ENCODE data around the gene MRPS10.
A peak's percentile ranks its signal among the peaks of the same experiment; 100 is the strongest.
"Not testable (repeated sequence)": the region's sequence is repeated elsewhere in the genome, so short reads cannot be mapped to it uniquely, and the experiment has no call there.

The MRPS10 gene

GRCh38 chr6:42237857-42238256, 20.2 kb upstream of the MRPS10 start:
- no peak for DNase-seq (ENCODE audit: low read depth in 2 of 2)

GRCh38 chr6:42236682-42237473, 19.2 kb upstream of the MRPS10 start:
- no peak for DNase-seq (ENCODE audit: low read depth in 2 of 2)

GRCh38 chr6:42236030-42236429, 18.4 kb upstream of the MRPS10 start:
- no peak for DNase-seq (ENCODE audit: low read depth in 2 of 2)

GRCh38 chr6:42232035-42232434, 14.4 kb upstream of the MRPS10 start:
- no peak for DNase-seq (ENCODE audit: low read depth in 2 of 2)

GRCh38 chr6:42230345-42231321, 13.0 kb upstream of the MRPS10 start:
- DNase-seq (ENCODE audit: low read depth in 2 of 2): no peak

- DNase-seq (ENCODE audit: low read depth in 2 of 2): no peak
Observed at GRCh38 chr6:42229506-42230119, 12.0 kb upstream of the MRPS10 start.

- DNase-seq (ENCODE audit: low read depth in 2 of 2): no peak
Observed at GRCh38 chr6:42228305-42228704, 10.6 kb upstream of the MRPS10 start.

- DNase-seq (ENCODE audit: low read depth in 2 of 2): no peak
Observed at GRCh38 chr6:42227173-42227850, 9.7 kb upstream of the MRPS10 start.

GRCh38 chr6:42226645-42227143, 9.0 kb upstream of the MRPS10 start:
- DNase-seq (ENCODE audit: low read depth in 2 of 2): no peak

- no peak for DNase-seq (ENCODE audit: low read depth in 2 of 2)
Observed at GRCh38 chr6:42226161-42226611, 8.5 kb upstream of the MRPS10 start.

GRCh38 chr6:42225419-42225818, 7.8 kb upstream of the MRPS10 start:
- DNase-seq (ENCODE audit: low read depth in 2 of 2): no peak

GRCh38 chr6:42225029-42225339, 7.3 kb upstream of the MRPS10 start:
- no peak for DNase-seq (ENCODE audit: low read depth in 2 of 2)

GRCh38 chr6:42224222-42225028, 6.8 kb upstream of the MRPS10 start:
- peak; percentile 20 to 40 for DNase-seq (ENCODE audit: low read depth in 2 of 2)

- no peak for DNase-seq (ENCODE audit: low read depth in 2 of 2)
Observed at GRCh38 chr6:42222448-42222847, 4.8 kb upstream of the MRPS10 start.

GRCh38 chr6:42221546-42221945, 3.9 kb upstream of the MRPS10 start:
- no peak for DNase-seq (ENCODE audit: low read depth in 2 of 2)

GRCh38 chr6:42220807-42221206, 3.1 kb upstream of the MRPS10 start:
- DNase-seq (ENCODE audit: low read depth in 2 of 2): no peak

GRCh38 chr6:42217157-42217518, 523 bp downstream of the MRPS10 start:
- DNase-seq (ENCODE audit: low read depth in 2 of 2): no peak

- not testable (repeated sequence) for DNase-seq (ENCODE audit: low read depth in 2 of 2)
Observed at GRCh38 chr6:42216495-42216894, 1.2 kb downstream of the MRPS10 start.

- no peak for DNase-seq (ENCODE audit: low read depth in 2 of 2)
Observed at GRCh38 chr6:42212442-42212841, 5.2 kb downstream of the MRPS10 start.

GRCh38 chr6:42211726-42212125, 5.9 kb downstream of the MRPS10 start:
- no peak for DNase-seq (ENCODE audit: low read depth in 2 of 2)

GRCh38 chr6:42210551-42210950, 7.1 kb downstream of the MRPS10 start:
- DNase-seq (ENCODE audit: low read depth in 2 of 2): no peak
